ENCODE measurements around the gene ZMYND12.

ZMYND12 gene

GRCh38 chr1:42439940-42440339, 15.9 kb downstream of the ZMYND12 start:
- H3K9me3 ChIP-seq (ENCODE audit: control insufficient read depth, insufficient read depth, low read depth, low read length), result no peaks in the 10 kb centered on the region
- H3K27me3 ChIP-seq (ENCODE audit: control insufficient read depth, insufficient read depth, low read length), result 0 out of 2 replicates have a peak, but pooled peaks cover 3% of the 10 kb centered on the region
- no peak overlapping the region for H3K27ac ChIP-seq (ENCODE audit: low read depth, low read length)
- H3K4me1 ChIP-seq (ENCODE audit: control insufficient read depth, insufficient read depth, low read length), result no peaks in the 10 kb centered on the region
- no peaks in the 10 kb centered on the region for H3K36me3 ChIP-seq (ENCODE audit: control insufficient read depth, insufficient read depth, low read length)
- H3K9ac ChIP-seq (ENCODE audit: low read length), result no peak overlapping the region
- no peak overlapping the region for H3K4me3 ChIP-seq (ENCODE audit: low read depth, low read length)

GRCh38 chr1:42434340-42434739, 21.5 kb downstream of the ZMYND12 start:
- Histone ChIP-seq H3K27me3 (ENCODE audit: control insufficient read depth, insufficient read depth, low read length) (no peaks in the 10 kb centered on the region), H3K27ac (ENCODE audit: low read depth, low read length) (no peak overlapping the region), H3K9me3 (ENCODE audit: control insufficient read depth, insufficient read depth, low read depth, low read length) (no peaks in the 10 kb centered on the region), H3K36me3 (ENCODE audit: control insufficient read depth, insufficient read depth, low read length) (no peaks in the 10 kb centered on the region), H3K4me1 (ENCODE audit: control insufficient read depth, insufficient read depth, low read length) (no peaks in the 10 kb centered on the region; the same call in 1 of the 2 replicates), H3K4me3 (ENCODE audit: low read depth, low read length) (no peak overlapping the region), H3K9ac (ENCODE audit: low read length) (no peak overlapping the region)

GRCh38 chr1:42433369-42433768, 22.5 kb downstream of the ZMYND12 start:
- H3K4me3 ChIP-seq (ENCODE audit: low read depth, low read length), result no peak overlapping the region
- H3K27ac ChIP-seq (ENCODE audit: low read depth, low read length), result no peak overlapping the region
- no peaks in the 10 kb centered on the region for H3K9me3 ChIP-seq (ENCODE audit: control insufficient read depth, insufficient read depth, low read depth, low read length)
- no peaks in the 10 kb centered on the region; the same call in 1 of the 2 replicates for H3K4me1 ChIP-seq (ENCODE audit: control insufficient read depth, insufficient read depth, low read length)
- H3K36me3 ChIP-seq (ENCODE audit: control insufficient read depth, insufficient read depth, low read length), result no peaks in the 10 kb centered on the region
- no peaks in the 10 kb centered on the region for H3K27me3 ChIP-seq (ENCODE audit: control insufficient read depth, insufficient read depth, low read length)
- no peak overlapping the region for H3K9ac ChIP-seq (ENCODE audit: low read length)

- H3K4me3 ChIP-seq (ENCODE audit: low read depth, low read length), result no peak overlapping the region
- H3K27me3 ChIP-seq (ENCODE audit: control insufficient read depth, insufficient read depth, low read length), result no peaks in the 10 kb centered on the region
- H3K36me3 ChIP-seq (ENCODE audit: control insufficient read depth, insufficient read depth, low read length), result no peaks in the 10 kb centered on the region
- no peak overlapping the region for H3K9ac ChIP-seq (ENCODE audit: low read length)
- H3K27ac ChIP-seq (ENCODE audit: low read depth, low read length), result no peak overlapping the region
- H3K9me3 ChIP-seq (ENCODE audit: control insufficient read depth, insufficient read depth, low read depth, low read length), result no peaks in the 10 kb centered on the region
- H3K4me1 ChIP-seq (ENCODE audit: control insufficient read depth, insufficient read depth, low read length), result no peaks in the 10 kb centered on the region; the same call in 1 of the 2 replicates
Observed at GRCh38 chr1:42432714-42433113, 23.1 kb downstream of the ZMYND12 start.

- H3K4me3 ChIP-seq (ENCODE audit: low read depth, low read length), result no peak overlapping the region
- H3K27ac ChIP-seq (ENCODE audit: low read depth, low read length), result no peak overlapping the region
- H3K27me3 ChIP-seq (ENCODE audit: control insufficient read depth, insufficient read depth, low read length), result no peaks in the 10 kb centered on the region
- H3K9ac ChIP-seq (ENCODE audit: low read length), result no peak overlapping the region
- H3K9me3 ChIP-seq (ENCODE audit: control insufficient read depth, insufficient read depth, low read depth, low read length), result no peaks in the 10 kb centered on the region
- no peaks in the 10 kb centered on the region for H3K36me3 ChIP-seq (ENCODE audit: control insufficient read depth, insufficient read depth, low read length)
- H3K4me1 ChIP-seq (ENCODE audit: control insufficient read depth, insufficient read depth, low read length), result peaks cover 5% of the 10 kb centered on the region; the same call in 1 of the 2 replicates
Observed at GRCh38 chr1:42431514-42431913, 24.3 kb downstream of the ZMYND12 start.

- Histone ChIP-seq H3K27me3 (ENCODE audit: control insufficient read depth, insufficient read depth, low read length) (no peaks in the 10 kb centered on the region), H3K4me3 (ENCODE audit: low read depth, low read length) (no peak overlapping the region), H3K4me1 (ENCODE audit: control insufficient read depth, insufficient read depth, low read length) (peaks cover 5% of the 10 kb centered on the region; the same call in 1 of the 2 replicates), H3K36me3 (ENCODE audit: control insufficient read depth, insufficient read depth, low read length) (no peaks in the 10 kb centered on the region), H3K9me3 (ENCODE audit: control insufficient read depth, insufficient read depth, low read depth, low read length) (no peaks in the 10 kb centered on the region), H3K9ac (ENCODE audit: low read length) (no peak overlapping the region), H3K27ac (ENCODE audit: low read depth, low read length) (no peak overlapping the region)
Observed at GRCh38 chr1:42430286-42431135, 25.3 kb downstream of the ZMYND12 start.

- H3K27ac ChIP-seq (ENCODE audit: low read depth, low read length), result no peak overlapping the region
- H3K27me3 ChIP-seq (ENCODE audit: control insufficient read depth, insufficient read depth, low read length), result no peaks in the 10 kb centered on the region
- H3K4me1 ChIP-seq (ENCODE audit: control insufficient read depth, insufficient read depth, low read length), result peaks cover 5% of the 10 kb centered on the region; the same call in 1 of the 2 replicates
- H3K9ac ChIP-seq (ENCODE audit: low read length), result no peak overlapping the region
- H3K36me3 ChIP-seq (ENCODE audit: control insufficient read depth, insufficient read depth, low read length), result no peaks in the 10 kb centered on the region
- H3K9me3 ChIP-seq (ENCODE audit: control insufficient read depth, insufficient read depth, low read depth, low read length), result no peaks in the 10 kb centered on the region
- H3K4me3 ChIP-seq (ENCODE audit: low read depth, low read length), result no peak overlapping the region
Observed at GRCh38 chr1:42429603-42430002, 26.2 kb downstream of the ZMYND12 start.

- Histone ChIP-seq H3K4me1 (ENCODE audit: control insufficient read depth, insufficient read depth, low read length) (0 out of 2 replicates have a peak, but pooled peaks cover 5% of the 10 kb centered on the region), H3K27ac (ENCODE audit: low read depth, low read length) (no peak overlapping the region), H3K4me3 (ENCODE audit: low read depth, low read length) (no peak overlapping the region), H3K27me3 (ENCODE audit: control insufficient read depth, insufficient read depth, low read length) (no peaks in the 10 kb centered on the region), H3K9ac (ENCODE audit: low read length) (no peak overlapping the region), H3K9me3 (ENCODE audit: control insufficient read depth, insufficient read depth, low read depth, low read length) (no peaks in the 10 kb centered on the region), H3K36me3 (ENCODE audit: control insufficient read depth, insufficient read depth, low read length) (no peaks in the 10 kb centered on the region)
Observed at GRCh38 chr1:42427240-42427639, 28.6 kb downstream of the ZMYND12 start.

- no peak overlapping the region for H3K4me3 ChIP-seq (ENCODE audit: low read depth, low read length)
- H3K4me1 ChIP-seq (ENCODE audit: control insufficient read depth, insufficient read depth, low read length), result peaks cover 8% of the 10 kb centered on the region
- H3K27ac ChIP-seq (ENCODE audit: low read depth, low read length), result no peak overlapping the region
- H3K9ac ChIP-seq (ENCODE audit: low read length), result no peak overlapping the region
- no peaks in the 10 kb centered on the region for H3K27me3 ChIP-seq (ENCODE audit: control insufficient read depth, insufficient read depth, low read length)
- H3K9me3 ChIP-seq (ENCODE audit: control insufficient read depth, insufficient read depth, low read depth, low read length), result no peaks in the 10 kb centered on the region
- no peaks in the 10 kb centered on the region for H3K36me3 ChIP-seq (ENCODE audit: control insufficient read depth, insufficient read depth, low read length)
Observed at GRCh38 chr1:42424201-42424600, 31.6 kb downstream of the ZMYND12 start.

- Histone ChIP-seq H3K36me3 (ENCODE audit: control insufficient read depth, insufficient read depth, low read length) (no peaks in the 10 kb centered on the region), H3K27me3 (ENCODE audit: control insufficient read depth, insufficient read depth, low read length) (no peaks in the 10 kb centered on the region), H3K4me3 (ENCODE audit: low read depth, low read length) (no peak overlapping the region), H3K9ac (ENCODE audit: low read length) (no peak overlapping the region), H3K27ac (ENCODE audit: low read depth, low read length) (no peak overlapping the region), H3K4me1 (ENCODE audit: control insufficient read depth, insufficient read depth, low read length) (peaks cover 13% of the 10 kb centered on the region), H3K9me3 (ENCODE audit: control insufficient read depth, insufficient read depth, low read depth, low read length) (no peaks in the 10 kb centered on the region)
Observed at GRCh38 chr1:42423681-42424080, 32.1 kb downstream of the ZMYND12 start.

- Histone ChIP-seq H3K4me1 (ENCODE audit: control insufficient read depth, insufficient read depth, low read length) (peaks cover 22% of the 10 kb centered on the region), H3K27ac (ENCODE audit: low read depth, low read length) (no peak overlapping the region)
Observed at GRCh38 chr1:42422737-42423136, 33.1 kb downstream of the ZMYND12 start.

More at GRCh38 chr1:42422737-42423136, 33.1 kb downstream of the ZMYND12 start:
- Histone ChIP-seq H3K9ac (ENCODE audit: low read length) (no peak overlapping the region), H3K9me3 (ENCODE audit: control insufficient read depth, insufficient read depth, low read depth, low read length) (no peaks in the 10 kb centered on the region), H3K4me3 (ENCODE audit: low read depth, low read length) (no peak overlapping the region), H3K27me3 (ENCODE audit: control insufficient read depth, insufficient read depth, low read length) (no peaks in the 10 kb centered on the region), H3K36me3 (ENCODE audit: control insufficient read depth, insufficient read depth, low read length) (no peaks in the 10 kb centered on the region)
